Measurements from ENCODE around the gene FAM13B. TPM values are rescaled to one million over a fixed set of nuclear protein-coding genes. Genes with fewer than 3 reads are reported as not detected.

FAM13B gene
- total and polyA plus RNA-seq, 10 of the 15 experiments (the other 5 are each of a cell fraction or from before 2014, with no cell fraction given) = 3.6 to 30.0 (median 20.3) TPM

- FAIRE-seq (peak; percentile 84), ATAC-seq (peak; percentile 94), DNase-seq (ENCODE audit: low read depth, low spot score) (peak; percentile 64)
- no peak overlapping the region for H3K9ac ChIP-seq (ENCODE audit: control insufficient read depth, insufficient read depth, low read length)
- H4K20me1 ChIP-seq (ENCODE audit: control insufficient read depth, insufficient read depth) = no peaks in the 10 kb centered on the region
- RAD21 ChIA-PET (ENCODE audit: unreplicated experiment) = interaction anchor here (0.7 to 1.2 kb wide), 2 partner anchors 31 to 179 kb away, joined by 3 to 4 read pairs; no protein-coding TSS in a partner anchor
- H3K4me2 ChIP-seq (ENCODE audit: control insufficient read depth, insufficient read depth) = peak overlapping the region; percentile 33; the same call in 1 of the 2 replicates
- H3K36me3 ChIP-seq (ENCODE audit: control insufficient read depth in 2 of 2, insufficient read depth in 2 of 2, low read length in 1 of 2) = peaks cover 5 to 23% of the 10 kb centered on the region in 2 experiments
- H3K27me3 ChIP-seq (replicated peaks in 1 of 2; ENCODE audit: control insufficient read depth in 2 of 2, insufficient read depth in 2 of 2, low read length in 1 of 2) = no peaks in the 10 kb centered on the region
- peaks cover 16% of the 10 kb centered on the region for H3K79me2 ChIP-seq (ENCODE audit: control insufficient read depth, insufficient read depth, low read length)
- H3K27ac ChIP-seq (ENCODE audit: control insufficient read depth, insufficient read depth) = peak overlapping the region; percentile 61; the same call in 1 of the 2 replicates
- POLR2A ChIA-PET = interaction anchor here (0.5 kb wide), 1 partner anchor 33 kb away, joined by 3 read pairs; no protein-coding TSS in a partner anchor
- TSS peak; percentile 29 for BruUV-seq (replicated peaks)
- SMC1A ChIA-PET (ENCODE audit: uncharacterized antibody, unreplicated experiment) = interaction anchor here (0.7 to 2.3 kb wide), 6 partner anchors 8 to 219 kb away, joined by 3 to 9 read pairs (median 3); no protein-coding TSS in a partner anchor
- H2AFZ ChIP-seq (ENCODE audit: control insufficient read depth, low read depth, low read length) = no peak overlapping the region
- no peak overlapping the region for H3K4me3 ChIP-seq
- intact Hi-C loops (cut with micrococcal nuclease; ENCODE audit: unreplicated experiment) = no loop called here
- WGBS (ENCODE audit: insufficient coverage, insufficient replicate concordance, low lambda C conversion rate, missing lambda C conversion rate) = 0% methylated on average over 1 of the region's 1 CpG
- peaks cover 9% of the 10 kb centered on the region for H3K4me1 ChIP-seq (ENCODE audit: control insufficient read depth, insufficient read depth, low read length)
- in situ Hi-C loops (cut with MboI) = no loop called here
- CTCF ChIA-PET = interaction anchor here (1.2 to 2.5 kb wide), 6 partner anchors 8 to 219 kb away, joined by 3 to 12 read pairs (median 6); no protein-coding TSS in a partner anchor
- peaks cover 24% of the 10 kb centered on the region for H3K9me3 ChIP-seq (replicated peaks; ENCODE audit: control insufficient read depth, insufficient read depth, low read length)
- TF ChIP-seq SPI1 (IDR thresholded peaks at IDR 0.05; ENCODE audit: borderline replicate concordance, insufficient read depth, low read depth, low read length) = peak; percentile 60
- TF ChIP-seq BCL11A (IDR thresholded peaks at IDR 0.05; ENCODE audit: low read depth, low read length) = peak; percentile 52; the same call in 1 of the 2 replicates
- TF ChIP-seq SRF (IDR thresholded peaks at IDR 0.05; ENCODE audit: low read depth in 2 of 2, low read length in 2 of 2) = peak; percentile 51 to 94; a peak in 3 of 4 replicates
- peak; percentile 37; the same call in 1 of the 2 replicates for TF ChIP-seq CBFB (IDR thresholded peaks at IDR 0.05; ENCODE audit: low read depth)
- 0 out of 2 replicates have a peak, but pooled peaks have one; percentile 32 for TF ChIP-seq ATF7 (IDR thresholded peaks at IDR 0.05; ENCODE audit: low read depth)
- TF ChIP-seq IRF4 (IDR thresholded peaks at IDR 0.05; ENCODE audit: low read depth, low read length) = peak; percentile 49; the same call in 1 of the 2 replicates
- TF ChIP-seq GATAD2B (conservative IDR thresholded peaks at IDR 0.05; ENCODE audit: low read depth) = no peak
- TF ChIP-seq NR2F1 (conservative IDR thresholded peaks at IDR 0.05) = 0 out of 2 replicates have a peak, but pooled peaks have one; percentile 36
- TF ChIP-seq LARP7 (IDR thresholded peaks at IDR 0.05) = no peak
- no peak for TF ChIP-seq RB1 (IDR thresholded peaks at IDR 0.05; ENCODE audit: borderline replicate concordance)
- peak; percentile 91 for TF ChIP-seq RUNX3 (IDR thresholded peaks at IDR 0.05; ENCODE audit: low read length)
- TF ChIP-seq YBX1 (IDR thresholded peaks at IDR 0.05) = no peak
- TF ChIP-seq SMC3 (IDR thresholded peaks at IDR 0.05; ENCODE audit: borderline replicate concordance, low read length) = no peak
- peak; percentile 43; the same call in 1 of the 2 replicates for TF ChIP-seq NFYB (IDR thresholded peaks at IDR 0.05; ENCODE audit: insufficient read depth, low read depth, low read length)
- TF ChIP-seq ZNF622 (IDR thresholded peaks at IDR 0.05) = no peak
- TF ChIP-seq JUNB (IDR thresholded peaks at IDR 0.05) = peak; percentile 58; the same call in 1 of the 2 replicates
- no peak for TF ChIP-seq PAX8 (IDR thresholded peaks at IDR 0.05)
- no peak for TF ChIP-seq ZNF207 (IDR thresholded peaks at IDR 0.05; ENCODE audit: borderline replicate concordance)
- TF ChIP-seq ATF2 (IDR thresholded peaks at IDR 0.05; ENCODE audit: low read length) = peak; percentile 35
- 0 out of 2 replicates have a peak, but pooled peaks have one; percentile 36 for TF ChIP-seq FOXM1 (IDR thresholded peaks at IDR 0.05; ENCODE audit: low read depth, low read length)
- peak; percentile 99 for TF ChIP-seq CBX5 (IDR thresholded peaks at IDR 0.05; ENCODE audit: low read depth)
- TF ChIP-seq MTA2 (IDR thresholded peaks at IDR 0.05; ENCODE audit: low read depth) = peak; percentile 76
- TF ChIP-seq NFIC (IDR thresholded peaks at IDR 0.05; ENCODE audit: low read depth, low read length) = peak; percentile 61; the same call in 1 of the 2 replicates
- TF ChIP-seq, protein P1, sequence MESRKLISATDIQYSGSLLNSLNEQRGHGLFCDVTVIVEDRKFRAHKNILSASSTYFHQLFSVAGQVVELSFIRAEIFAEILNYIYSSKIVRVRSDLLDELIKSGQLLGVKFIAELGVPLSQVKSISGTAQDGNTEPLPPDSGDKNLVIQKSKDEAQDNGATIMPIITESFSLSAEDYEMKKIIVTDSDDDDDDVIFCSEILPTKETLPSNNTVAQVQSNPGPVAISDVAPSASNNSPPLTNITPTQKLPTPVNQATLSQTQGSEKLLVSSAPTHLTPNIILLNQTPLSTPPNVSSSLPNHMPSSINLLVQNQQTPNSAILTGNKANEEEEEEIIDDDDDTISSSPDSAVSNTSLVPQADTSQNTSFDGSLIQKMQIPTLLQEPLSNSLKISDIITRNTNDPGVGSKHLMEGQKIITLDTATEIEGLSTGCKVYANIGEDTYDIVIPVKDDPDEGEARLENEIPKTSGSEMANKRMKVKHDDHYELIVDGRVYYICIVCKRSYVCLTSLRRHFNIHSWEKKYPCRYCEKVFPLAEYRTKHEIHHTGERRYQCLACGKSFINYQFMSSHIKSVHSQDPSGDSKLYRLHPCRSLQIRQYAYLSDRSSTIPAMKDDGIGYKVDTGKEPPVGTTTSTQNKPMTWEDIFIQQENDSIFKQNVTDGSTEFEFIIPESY (IDR thresholded peaks at IDR 0.05) = 0 out of 2 replicates have a peak, but pooled peaks have one; percentile 10
Observed at GRCh38 chr5:137997726-137998213, 35.1 kb downstream of the FAM13B start.

Data from GM12878 (cell line).